K562 (cell line): ENCODE results near the gene ANKFN1. TPM values are rescaled to one million over a fixed set of nuclear protein-coding genes. Genes with fewer than 3 reads are reported as not detected.

ENCODE experiments used
- ATAC-seq: fragments of 200-7000 bp; cut with Tn5 transposase; 3 replicates; pipeline ENCODE4 v1.9.1; 2020; ENCODE audit warnings: moderate library complexity
- BruUV-seq: library from RNA; stranded (reverse); fragments of 400-500 nt; replicated peaks from 2 replicates; lab custom pipeline; 2021; lab: Mats Ljungman, UMichigan
- CTCF ChIA-PET: fragments of 300-600 bp; formaldehyde crosslinking; extraction: SDS; loops from one replicate; lab custom pipeline; 2021; ENCODE audit warnings: low intra/inter-chr PET ratio; lab: Yijun Ruan, JAX
- POLR2A ChIA-PET: fragments of 300-600, 350-650 bp; sonication (Branson Sonifier 250); formaldehyde crosslinking; extraction: SDS; loops from one replicate; lab custom pipeline; 2021; ENCODE audit warnings: antibody characterized with exemption, inconsistent platforms; lab: Yijun Ruan, JAX
- DNase-seq, 4 experiments: peaks; one replicate each; pipeline versions ENCODE4 v3.0.0 to v3.0.0-alpha.2; 2011 to 2018; ENCODE audit warnings: low spot score in 3 of 4, mixed read lengths in 3 of 4; ENCODE audit errors: extremely low read depth in 1 of 4
- FAIRE-seq: peaks from 2 replicates; lab custom pipeline; 2011; peaks lifted over from hg19 to GRCh38; lab: Jason Lieb, UNC
- H2AFZ ChIP-seq: 2 replicates; pipeline ENCODE4 v1.6.0; 2011; ENCODE audit warnings: low read depth, low read length, control low read depth, inconsistent platforms
- H3K27ac ChIP-seq: fragments of 200-600 bp; 3 replicates; pipeline ENCODE4 v1.8.0; 2011; ENCODE audit warnings: low read depth, mild to moderate bottlenecking, control low read depth, inconsistent platforms, low read length, moderate library complexity, mixed read lengths; ENCODE audit errors: extremely low read depth
- H3K27me3 ChIP-seq, 2 experiments: fragments of 300-600 bp in 1 of 2; 2 replicates in 1 of 2; 3 replicates in 1 of 2; pipeline versions ENCODE4 v1.6.0 to v1.8.0; 2011; ENCODE audit warnings: inconsistent platforms in 2 of 2, low read length in 2 of 2, mild to moderate bottlenecking in 1 of 2, mixed read lengths in 1 of 2, moderate library complexity in 1 of 2; ENCODE audit not compliant: control insufficient read depth in 2 of 2, insufficient read depth in 2 of 2
- H3K36me3 ChIP-seq: fragments of 300-600 bp; 3 replicates; pipeline ENCODE4 v1.8.0; 2011; ENCODE audit warnings: mild to moderate bottlenecking, low read length, inconsistent platforms; ENCODE audit not compliant: control insufficient read depth, insufficient read depth
- H3K4me1 ChIP-seq, 2 experiments: fragments of 200-600 bp in 1 of 2; replicated peaks in 1 of 2; 2 replicates in 1 of 2; 3 replicates in 1 of 2; pipeline versions ENCODE4 v1.5.1 to v1.8.0; 2011; ENCODE audit warnings: inconsistent platforms in 2 of 2, low read length in 2 of 2, mild to moderate bottlenecking in 1 of 2, mixed read lengths in 1 of 2, moderate library complexity in 1 of 2; ENCODE audit not compliant: control insufficient read depth in 2 of 2, insufficient read depth in 2 of 2
- H3K4me2 ChIP-seq: 2 replicates; pipeline ENCODE4 v1.6.1; 2011; ENCODE audit warnings: low read length, control low read depth, inconsistent platforms, mixed read lengths; ENCODE audit not compliant: insufficient read depth
- H3K4me3 ChIP-seq: fragments of 200-600 bp; sonication (generic), shearing (Covaris generic); 2 replicates; pipeline ENCODE4 v1.5.1; 2016; ENCODE audit warnings: control low read depth, inconsistent platforms
- H3K79me2 ChIP-seq: fragments of 200-600 bp; 3 replicates; pipeline ENCODE4 v1.8.0; 2011; ENCODE audit warnings: low read length, inconsistent platforms; ENCODE audit not compliant: control insufficient read depth, insufficient read depth
- H3K9ac ChIP-seq, 2 experiments: 2 replicates each; pipeline versions ENCODE4 v1.6.0 to v1.6.1; 2011; ENCODE audit warnings: low read depth in 2 of 2, low read length in 2 of 2, control low read depth in 1 of 2, inconsistent platforms in 1 of 2, mild to moderate bottlenecking in 1 of 2, mixed read lengths in 1 of 2; ENCODE audit not compliant: insufficient read depth in 1 of 2
- H3K9me1 ChIP-seq: one replicate; pipeline ENCODE4 v1.6.0; 2011; ENCODE audit warnings: inconsistent platforms, mild to moderate bottlenecking, low read length, moderate library complexity; ENCODE audit not compliant: control insufficient read depth, insufficient read depth
- H3K9me3 ChIP-seq: replicated peaks from 2 replicates; pipeline ENCODE4 v1.5.1; 2011; ENCODE audit warnings: low read depth, low read length, inconsistent platforms; ENCODE audit not compliant: control insufficient read depth, insufficient read depth
- H4K20me1 ChIP-seq: replicated peaks from 2 replicates; pipeline ENCODE4 v1.6.1; 2011; ENCODE audit warnings: low read length, inconsistent platforms, mixed read lengths; ENCODE audit not compliant: control insufficient read depth, insufficient read depth
- BDP1 ChIP-seq: IDR thresholded peaks from 3 replicates; pipeline ENCODE4 v1.6.1; 2011; ENCODE audit not compliant: insufficient read length, insufficient read depth
- CREB1 ChIP-seq, 2 experiments: sonication (generic) in 1 of 2; formaldehyde crosslinking in 1 of 2; IDR thresholded peaks; 2 replicates each; pipeline versions ENCODE4 v1.6.1 to v1.8.0; 2012 to 2022; ENCODE audit warnings: inconsistent platforms in 1 of 2, mild to moderate bottlenecking in 1 of 2, missing genetic modification reagents in 1 of 2, moderate library complexity in 1 of 2
- FOXA1 ChIP-seq: fragments of 450-650 bp; IDR thresholded peaks from 2 replicates; pipeline ENCODE4 v1.6.1; 2016; ENCODE audit warnings: mild to moderate bottlenecking, borderline replicate concordance
- KDM2B ChIP-seq: fragments of 250-450 bp; sonication (Bioruptor Pico); IDR thresholded peaks from 2 replicates; pipeline ENCODE4 v1.8.0; 2021; ENCODE audit warnings: mild to moderate bottlenecking, moderate library complexity
- MCM3 ChIP-seq: fragments of 450-650 bp; IDR thresholded peaks from 2 replicates; pipeline ENCODE4 v1.6.1; 2016
- NFE2L1 ChIP-seq: fragments of 450-650 bp; IDR thresholded peaks from 2 replicates; pipeline ENCODE4 v1.6.1; 2016; ENCODE audit warnings: missing genetic modification characterization, low read depth, mild to moderate bottlenecking, missing compliant biosample characterization, moderate library complexity, borderline replicate concordance
- NFIX ChIP-seq: fragments of 250-450 bp; sonication (Bioruptor Pico); IDR thresholded peaks from 2 replicates; pipeline ENCODE4 v1.4.0; 2020; ENCODE audit warnings: low read depth, mild to moderate bottlenecking, moderate library complexity
- NFRKB ChIP-seq: fragments of 450-650 bp; IDR thresholded peaks from 2 replicates; pipeline ENCODE4 v1.6.1; 2016; ENCODE audit warnings: low read depth
- RUNX1 ChIP-seq: sonication (generic); IDR thresholded peaks from 2 replicates; pipeline ENCODE4 v1.6.1; 2016; ENCODE audit warnings: antibody characterized with exemption, low read depth
- SMARCB1 ChIP-seq: IDR thresholded peaks from 2 replicates; pipeline ENCODE4 v1.6.1; 2011; ENCODE audit warnings: improper control_type of control experiment, low read depth; ENCODE audit not compliant: insufficient read length
- SNRNP70 ChIP-seq: fragments of 200-400 bp; formaldehyde crosslinking; optimal IDR thresholded peaks from 2 replicates; pipeline ENCODE3; 2017; ENCODE audit warnings: low read depth, low read length
- U2AF2 ChIP-seq: fragments of 200-400 bp; formaldehyde crosslinking; optimal IDR thresholded peaks from 2 replicates; pipeline ENCODE3; 2017; ENCODE audit warnings: low read depth, mild to moderate bottlenecking, low read length
- ZNF395 ChIP-seq: fragments of 200-800 bp; sonication (Bioruptor generic); IDR thresholded peaks from 2 replicates; pipeline ENCODE4 v1.6.1; 2017; ENCODE audit warnings: missing genetic modification characterization, missing compliant biosample characterization
- ZNF589 ChIP-seq: fragments of 200-800 bp; sonication (Bioruptor generic); IDR thresholded peaks from 2 replicates; pipeline ENCODE4 v1.6.1; 2016; ENCODE audit warnings: low read depth, missing genetic modification characterization, missing compliant biosample characterization
- ZNF830 ChIP-seq: fragments of 250-450 bp; sonication (Bioruptor Pico); IDR thresholded peaks from 2 replicates; pipeline ENCODE4 v1.5.0; 2021; ENCODE audit warnings: mild to moderate bottlenecking
- WGBS: fragments of 100-300 bp; shearing (Covaris generic); methylation state at CpG from one replicate; pipeline ENCODE4 v1.1.6; 2016; ENCODE audit warnings: low coverage, mixed read lengths; ENCODE audit not compliant: insufficient coverage; ENCODE audit errors: missing lambda C conversion rate; 5-methylcytosine and 5-hydroxymethylcytosine counted together
- in situ Hi-C: fragments of 300-500 bp; cut with MboI; formaldehyde crosslinking; loops from 4 replicates; pipeline ENCODE4 v1.15.0; 2018; ENCODE audit warnings: inconsistent platforms, mixed read lengths
- intact Hi-C: fragments of 100-400 bp; cut with micrococcal nuclease; formaldehyde crosslinking; loops from 2 replicates; pipeline ENCODE4 v1.14.2; 2022
- polyA plus RNA-seq, 8 experiments: library from polyadenylated mRNA; depleted of rRNA in 4 of 8; stranded (reverse) in 5 of 8; unstranded in 3 of 8; fragments of >200 nt; fragmentation: Nextera tagmentation in 2 of 8; fragmentation: Illumina TruSeq in 1 of 8; extraction: Ambion mirVana in 2 of 8; extraction: Trizol in 1 of 8; gene quantifications; 2 replicates each; pipeline versions ENCODE4 v1.2.1 to v1.2.3, GENCODE V29; 2011 to 2014; ENCODE audit warnings: inconsistent platforms in 1 of 8, missing spikeins in 1 of 8
- total RNA-seq, 7 experiments: library from RNA; depleted of rRNA in 6 of 7; stranded (reverse); fragments of >200 nt in 6 of 7; fragmentation: Illumina TruSeq in 2 of 7; extraction: Trizol in 2 of 7; gene quantifications; 2 replicates each; pipeline versions ENCODE4 v1.2.1 to v1.2.3, GENCODE V29; 2011 to 2021; ENCODE audit warnings: low replicate concordance in 1 of 7
- TF ChIP-seq, protein P1 (sequence below): sonication (generic); formaldehyde crosslinking; IDR thresholded peaks from 2 replicates; pipeline ENCODE4 v1.8.0; 2022; ENCODE audit warnings: missing genetic modification reagents, mild to moderate bottlenecking, borderline replicate concordance

The ANKFN1 gene
- total and polyA plus RNA-seq, 9 of the 15 experiments (the other 6 are each of a cell fraction or from before 2014, with no cell fraction given): 0.04 to 0.39 (median 0.15) TPM; not detected in 1

GRCh38 chr17:56448371-56448770, 295.1 kb downstream of the ANKFN1 start:
- in situ Hi-C loops (no loop called here), intact Hi-C loops (no loop called here)
- no peaks in the 10 kb centered on the region for H3K9me3 ChIP-seq
- CTCF ChIA-PET: no interaction called here
- H2AFZ ChIP-seq: no peak overlapping the region
- ATAC-seq: no peak
- DNase-seq: no peak
- H3K9ac ChIP-seq: no peak overlapping the region
- no peaks in the 10 kb centered on the region for H3K9me1 ChIP-seq
- H3K4me3 ChIP-seq: no peak overlapping the region
- POLR2A ChIA-PET: no interaction called here
- no peak overlapping the region for H3K4me2 ChIP-seq
- 0% methylated on average over 2 of the region's 2 CpGs for WGBS
- H3K36me3 ChIP-seq: no peaks in the 10 kb centered on the region
- H3K27ac ChIP-seq: no peak overlapping the region
- no peaks in the 10 kb centered on the region for H3K4me1 ChIP-seq
- no TSS peak for BruUV-seq
- no peaks in the 10 kb centered on the region for H4K20me1 ChIP-seq
- no peak for TF ChIP-seq KDM2B (CRISPR knock-in tag)
- TF ChIP-seq BDP1: no peak
- no peak for TF ChIP-seq SMARCB1
- TF ChIP-seq NFE2L1 (tag): no peak
- TF ChIP-seq RUNX1: no peak
- TF ChIP-seq, protein P1, sequence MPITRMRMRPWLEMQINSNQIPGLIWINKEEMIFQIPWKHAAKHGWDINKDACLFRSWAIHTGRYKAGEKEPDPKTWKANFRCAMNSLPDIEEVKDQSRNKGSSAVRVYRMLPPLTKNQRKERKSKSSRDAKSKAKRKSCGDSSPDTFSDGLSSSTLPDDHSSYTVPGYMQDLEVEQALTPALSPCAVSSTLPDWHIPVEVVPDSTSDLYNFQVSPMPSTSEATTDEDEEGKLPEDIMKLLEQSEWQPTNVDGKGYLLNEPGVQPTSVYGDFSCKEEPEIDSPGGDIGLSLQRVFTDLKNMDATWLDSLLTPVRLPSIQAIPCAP (CRISPR knock-in tag): no peak
- no peak for TF ChIP-seq NFRKB
- TF ChIP-seq ZNF395: no peak
- TF ChIP-seq ZNF589: no peak
- no peak for TF ChIP-seq NFIX (CRISPR knock-in tag)
- no peak for TF ChIP-seq FOXA1
- TF ChIP-seq SNRNP70: no peak
- no peak for TF ChIP-seq MCM3
- TF ChIP-seq U2AF2: no peak
- TF ChIP-seq CREB1 (IDR thresholded peaks at IDR 0.05): no peak
- TF ChIP-seq CREB1 (CRISPR knock-in tag; IDR thresholded peaks at IDR 0.05): no peak
- TF ChIP-seq ZNF830: no peak
- no peaks in the 10 kb centered on the region for H3K27me3 ChIP-seq
- H3K79me2 ChIP-seq: no peaks in the 10 kb centered on the region
- no peak for FAIRE-seq
